ENCODE data around the gene EHMT1.

Gene EHMT1

DNA sequence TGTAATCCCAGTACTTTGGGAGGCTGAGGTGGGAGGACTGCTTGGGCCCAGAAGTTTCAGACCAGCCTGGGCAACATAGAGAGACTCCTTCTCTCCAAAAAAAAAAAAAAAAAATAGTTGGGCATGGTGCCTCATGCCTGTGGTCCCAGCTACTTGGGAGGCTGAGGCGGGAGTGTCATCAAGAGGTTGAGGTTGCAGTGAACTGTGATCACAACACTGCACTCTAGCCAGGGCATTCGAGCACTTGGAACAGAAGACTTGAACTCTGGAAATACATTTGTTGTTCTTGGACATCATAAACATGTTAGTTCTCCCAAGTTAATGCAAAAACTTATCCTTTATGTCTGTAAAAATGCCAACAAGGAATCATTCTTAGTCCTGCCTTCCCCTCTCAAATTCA is 29.6 kb downstream of the EHMT1 start:
- no peak for DNase-seq

DNA sequence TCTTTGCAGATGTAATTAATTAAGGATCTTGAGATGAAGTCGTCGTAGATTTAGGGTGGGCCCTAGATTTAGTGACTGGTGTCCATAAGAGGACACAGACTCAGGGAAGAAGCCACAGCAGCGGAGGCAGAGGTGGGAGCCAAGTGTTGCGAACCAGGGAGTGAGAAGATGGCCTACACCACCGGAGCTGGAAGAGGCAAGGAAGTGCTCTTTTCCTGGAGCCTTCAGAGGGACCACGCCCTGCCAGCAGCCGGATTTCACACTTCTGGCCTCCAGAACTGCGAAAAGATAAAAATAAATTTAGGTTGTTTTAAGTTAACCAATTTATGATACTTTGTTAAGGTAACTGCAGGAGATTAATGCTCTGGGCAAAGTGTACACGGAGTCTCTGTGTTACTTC is 30.7 kb downstream of the EHMT1 start:
- no peak for DNase-seq

DNA sequence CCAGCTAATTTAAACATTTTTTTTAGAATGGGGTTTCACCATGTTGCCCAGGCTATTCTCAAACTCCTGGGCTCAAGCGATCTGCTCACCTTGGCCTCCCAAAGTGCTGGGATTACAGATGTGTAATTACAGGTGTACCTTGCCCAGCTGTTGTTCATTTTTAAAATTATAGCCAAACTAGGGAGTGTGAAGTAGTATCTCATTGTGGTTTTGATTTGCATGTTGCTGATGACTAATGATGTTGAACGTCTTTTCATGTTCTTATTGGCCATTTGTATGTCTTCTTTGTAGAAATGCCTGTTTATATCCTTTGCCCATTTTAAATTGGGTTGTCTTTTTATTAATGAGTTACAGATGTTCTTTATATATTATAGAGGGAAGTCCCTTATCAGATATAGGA is 31.5 kb downstream of the EHMT1 start:
- DNase-seq: no peak

DNA sequence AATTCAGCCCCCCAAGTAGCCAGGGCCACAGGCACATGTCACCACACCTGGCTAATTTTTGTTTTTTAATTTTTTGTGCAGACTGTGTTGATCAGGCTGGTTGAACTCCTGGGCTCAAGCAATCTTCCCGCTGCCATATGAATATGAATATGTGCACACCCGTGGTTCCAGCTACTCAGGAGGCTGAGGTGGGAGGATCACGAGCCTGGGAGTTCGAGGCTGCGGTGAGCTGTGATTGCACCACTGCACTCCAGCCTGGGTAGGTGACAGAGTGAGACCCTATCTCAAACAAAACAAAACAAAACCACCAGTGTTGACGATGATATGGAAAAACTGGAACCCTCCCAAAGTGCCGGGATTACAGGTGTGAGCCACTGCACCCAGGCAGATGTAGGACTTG is 32.0 kb downstream of the EHMT1 start:
- DNase-seq: no peak

DNA sequence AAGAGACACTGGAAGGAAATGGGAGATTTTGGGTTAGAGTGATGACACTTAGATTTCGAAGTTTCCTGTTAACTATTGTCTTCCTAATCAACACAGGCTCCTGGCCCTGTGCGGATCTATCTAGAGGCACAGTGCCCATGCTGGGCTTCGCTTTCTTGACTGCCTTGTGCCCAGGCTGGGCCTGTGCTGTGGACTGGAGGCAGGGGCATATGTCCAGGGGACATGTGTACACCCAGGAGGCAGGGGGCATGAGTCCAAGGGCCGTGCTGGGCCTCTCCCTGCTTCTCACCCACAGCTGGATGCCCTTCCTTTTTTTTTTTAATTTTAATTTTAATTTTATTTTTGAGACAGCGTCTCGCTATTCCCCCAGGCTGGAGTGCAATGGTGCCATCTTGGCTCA is 37.6 kb downstream of the EHMT1 start:
- DNase-seq: no peak

DNA sequence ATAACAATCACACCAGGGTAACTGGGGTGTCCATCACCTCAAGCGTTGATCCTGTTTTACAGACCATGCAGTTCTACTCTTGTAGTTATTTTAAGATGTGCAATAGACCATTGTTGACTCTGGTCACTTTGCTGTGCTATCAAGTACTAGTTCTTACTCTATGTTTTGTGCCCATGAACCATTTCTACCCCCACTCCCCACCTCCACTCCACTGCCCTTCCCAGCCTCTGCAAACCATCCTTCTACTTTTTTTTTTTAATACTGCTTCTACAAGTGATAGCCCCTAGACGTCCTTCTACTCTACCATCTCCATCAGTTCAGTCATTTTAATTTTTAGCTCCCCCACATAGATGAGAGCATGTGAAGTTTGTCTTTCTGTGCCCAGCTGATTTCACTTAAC is 38.8 kb downstream of the EHMT1 start:
- DNase-seq: no peak

DNA sequence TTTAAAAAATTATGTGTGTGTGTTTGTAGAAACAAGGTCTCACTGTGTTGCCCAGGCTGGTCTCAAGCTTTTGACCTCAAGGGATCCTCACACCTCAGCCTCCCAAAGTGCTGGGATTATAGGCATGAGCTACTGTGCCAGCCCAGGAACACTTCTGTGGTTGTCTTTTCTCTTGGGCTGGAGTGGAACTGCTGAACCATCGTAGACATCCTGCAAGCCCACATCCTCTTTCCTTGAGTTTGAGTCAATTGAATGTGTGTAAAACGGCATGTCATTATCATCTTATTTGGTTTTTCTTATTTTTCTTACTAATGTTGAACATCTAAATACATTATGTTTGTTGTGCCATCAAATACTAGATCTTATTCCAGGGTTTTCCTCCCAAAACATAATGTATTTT is 40.0 kb downstream of the EHMT1 start:
- no peak for DNase-seq

DNA sequence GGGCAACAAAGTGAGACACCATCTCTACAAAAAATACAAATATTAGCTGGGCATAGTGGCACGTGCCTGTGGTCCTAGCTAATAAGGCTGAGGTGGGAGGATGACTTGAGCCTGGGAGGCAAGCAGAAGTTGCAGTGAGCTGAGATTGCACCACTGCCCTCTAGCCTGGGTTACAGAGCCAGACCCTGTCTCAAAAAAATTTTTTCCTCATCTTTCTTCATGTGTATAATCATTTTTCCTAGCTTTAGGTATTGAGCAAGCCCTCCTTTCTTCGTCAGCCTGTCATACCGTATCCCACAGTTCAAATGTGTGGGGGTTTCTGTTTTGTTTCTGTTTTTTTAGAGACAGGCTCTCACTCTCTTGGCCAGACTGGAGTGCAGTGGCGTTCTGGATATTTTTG is 41.3 kb downstream of the EHMT1 start:
- no peak for DNase-seq

DNA sequence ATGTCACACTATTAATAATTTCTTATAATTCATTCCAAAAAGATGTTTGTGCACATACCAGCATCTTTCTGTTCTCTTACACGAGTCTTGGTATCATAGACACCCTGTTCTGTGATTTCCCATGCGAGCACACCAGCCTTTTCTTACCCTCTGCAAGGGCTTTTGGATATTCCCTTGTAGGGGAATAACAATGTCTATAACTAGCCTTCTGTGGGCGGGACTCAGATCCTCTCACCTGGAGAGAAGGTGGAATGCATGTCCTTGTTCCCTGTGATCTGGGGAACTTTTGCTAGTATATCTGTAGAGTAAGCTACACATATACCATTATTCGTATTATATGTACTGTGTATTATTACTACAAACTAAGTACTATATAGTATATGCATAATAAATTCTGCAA is 44.8 kb downstream of the EHMT1 start:
- DNase-seq: no peak

DNA sequence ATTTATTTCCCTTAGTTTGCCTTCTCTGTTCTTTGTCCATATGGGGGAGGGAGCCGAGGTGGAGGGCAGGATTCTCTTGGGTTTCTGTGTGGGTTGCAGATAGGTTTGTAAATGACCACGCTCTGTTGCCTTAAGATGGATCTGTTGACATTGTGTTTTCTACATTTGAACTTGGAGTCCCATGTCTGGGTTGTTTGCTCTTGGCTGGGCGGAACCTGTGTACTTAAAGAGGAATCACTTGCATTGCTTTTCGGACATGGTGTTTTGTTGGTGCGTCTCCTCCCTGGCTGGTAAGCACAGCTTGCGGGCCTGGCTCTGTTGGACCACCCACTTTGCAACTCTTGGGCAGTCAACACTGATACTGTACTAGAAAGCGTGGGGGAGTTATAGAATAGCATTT is 45.9 kb downstream of the EHMT1 start:
- no peak for DNase-seq

DNA sequence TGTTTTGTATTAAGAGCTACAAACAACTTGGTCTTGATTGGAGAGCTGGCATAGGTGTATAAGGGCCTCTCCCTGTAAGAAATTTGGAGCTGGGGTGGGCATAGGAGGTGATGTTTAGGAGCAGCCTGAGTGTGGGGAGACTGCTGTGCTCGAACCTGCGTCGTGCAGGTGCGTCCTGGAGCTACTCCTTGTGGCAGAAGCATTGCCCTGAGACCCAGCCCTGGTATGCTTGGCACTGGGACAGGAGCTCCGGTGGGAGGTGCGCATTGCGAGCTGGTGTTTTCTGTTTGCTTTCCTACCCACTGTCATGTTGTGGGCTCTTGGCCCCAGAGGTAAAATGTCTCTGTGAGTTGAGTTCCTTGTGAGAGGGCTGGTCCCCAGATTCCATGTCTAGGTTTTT is 46.4 kb downstream of the EHMT1 start:
- no peak for DNase-seq

DNA sequence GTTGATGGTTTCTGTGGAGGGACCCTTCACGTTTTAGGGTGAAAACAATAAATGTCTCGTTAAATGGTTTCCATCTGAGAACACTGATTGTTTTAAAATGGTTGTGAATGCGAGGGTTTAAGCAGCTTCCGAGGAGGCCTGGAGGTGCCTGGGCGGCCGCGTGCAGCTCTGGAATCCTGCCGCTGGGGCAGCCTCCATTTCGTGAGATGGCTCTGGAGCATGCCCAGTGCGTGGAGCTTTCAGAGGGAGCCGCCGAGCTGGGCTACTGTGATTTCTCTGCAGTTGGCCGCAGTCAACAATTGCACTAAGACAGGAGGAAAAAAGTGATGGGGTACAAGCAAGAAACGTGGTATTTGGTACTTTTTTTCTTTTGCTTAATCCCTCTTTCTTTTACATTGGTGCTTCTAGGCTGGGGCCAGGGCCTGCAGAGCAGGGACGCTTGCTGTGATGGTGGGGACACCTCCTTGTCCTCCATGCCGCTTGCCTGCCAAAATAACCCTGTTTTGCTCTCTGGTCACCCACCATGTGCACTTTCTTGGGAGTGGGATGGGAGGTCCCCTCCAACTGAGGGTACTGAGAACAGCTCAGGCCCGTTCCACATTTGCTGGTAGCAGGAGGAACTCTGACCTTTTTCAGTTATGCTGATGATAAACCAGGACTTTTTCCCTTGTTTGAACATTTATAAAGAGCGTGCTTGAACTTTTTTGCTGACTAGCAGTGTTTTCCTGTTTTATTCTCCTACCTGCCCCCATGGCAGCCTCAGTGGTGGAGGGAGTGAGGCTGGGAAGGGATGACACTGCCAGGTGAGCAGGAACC is 47.1 kb downstream of the EHMT1 start:
- no peak for DNase-seq

DNA sequence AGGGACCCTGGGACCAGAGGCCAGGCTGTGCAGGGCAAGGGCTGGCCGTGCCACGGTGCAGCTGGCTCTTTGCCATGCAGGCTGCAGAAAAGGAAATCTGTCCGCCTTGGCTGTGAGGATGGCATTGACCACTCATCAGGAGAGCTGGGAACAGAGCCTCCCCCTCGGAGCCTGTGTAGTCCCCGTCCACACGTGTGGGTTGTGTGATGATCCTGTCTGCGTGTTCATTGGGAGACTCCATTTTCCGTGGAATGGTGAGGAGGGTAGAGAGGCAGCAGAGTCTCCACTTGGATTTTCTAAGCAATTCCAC is 47.7 kb downstream of the EHMT1 start:
- no peak for DNase-seq

DNA sequence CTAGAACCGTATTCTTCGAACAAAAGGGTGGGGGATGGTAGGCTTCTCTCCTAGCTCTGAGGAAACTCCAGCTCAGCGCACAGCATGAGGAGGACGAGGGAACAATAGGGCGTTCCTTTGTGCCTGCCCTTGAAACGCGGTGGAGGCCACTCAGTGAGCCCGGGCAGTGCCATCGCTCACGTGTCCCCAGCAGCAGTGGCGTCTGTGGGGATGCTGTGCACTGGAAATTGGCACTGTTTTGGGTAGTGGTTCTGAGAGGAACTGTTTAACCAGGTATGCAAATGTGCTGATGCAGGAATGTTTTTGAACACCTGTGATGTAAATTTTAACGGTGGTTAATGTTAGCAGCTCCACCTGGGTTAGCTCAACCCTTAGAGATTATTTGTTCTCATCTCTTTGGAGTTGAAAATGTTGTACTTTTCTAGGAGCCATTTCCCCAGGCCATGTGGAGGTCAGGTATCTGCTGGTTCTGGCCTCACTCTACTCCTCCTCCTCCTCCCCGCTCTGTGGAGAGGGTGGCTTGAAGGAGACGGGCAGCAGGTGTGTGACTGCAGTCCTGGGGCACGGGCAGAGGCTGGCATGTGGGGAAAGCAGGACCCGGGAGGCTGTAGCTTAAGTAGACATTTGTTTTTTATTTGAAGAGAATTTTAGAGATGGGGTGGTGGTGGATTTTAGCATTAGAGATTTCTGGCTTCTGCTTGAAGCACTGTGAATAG is 48.3 kb downstream of the EHMT1 start:
- DNase-seq: no peak

DNA sequence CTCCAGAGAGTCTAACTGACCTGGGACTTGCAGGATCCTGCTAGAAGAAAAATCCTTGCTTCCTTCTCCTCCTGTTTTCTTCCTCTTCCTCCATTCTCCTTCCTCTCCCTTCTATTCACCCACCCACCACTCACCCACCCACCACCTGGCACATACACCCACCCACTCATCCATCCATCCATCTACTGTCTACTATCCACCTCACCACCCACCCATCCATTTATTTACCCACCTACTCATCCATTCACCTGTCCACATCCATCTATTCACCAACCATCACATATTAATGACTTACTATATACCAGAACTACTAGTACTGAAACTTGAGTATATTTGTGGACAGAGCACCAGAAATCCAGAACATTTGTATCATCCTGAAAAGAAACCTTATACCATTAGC is 49.4 kb downstream of the EHMT1 start:
- DNase-seq: no peak

DNA sequence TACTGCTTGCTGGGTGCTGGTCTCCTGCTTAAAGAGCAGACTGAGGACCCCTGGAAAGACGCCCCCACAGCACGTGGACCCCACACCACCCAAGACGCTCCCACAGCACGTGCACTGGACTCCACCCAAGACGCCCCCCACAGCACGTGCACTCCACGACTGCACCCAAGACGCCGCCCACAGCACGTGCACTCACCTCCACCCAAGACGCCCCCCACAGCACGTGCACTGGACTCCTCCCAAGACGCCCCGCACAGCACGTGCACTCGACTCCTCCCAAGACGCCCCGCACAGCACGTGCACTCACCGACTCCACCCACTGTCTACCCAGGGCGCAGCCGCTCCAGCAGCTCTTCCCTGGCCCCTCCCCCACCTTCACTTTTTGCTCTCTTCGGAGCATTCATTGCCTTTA is 50.5 kb downstream of the EHMT1 start:
- DNase-seq: no peak

DNA sequence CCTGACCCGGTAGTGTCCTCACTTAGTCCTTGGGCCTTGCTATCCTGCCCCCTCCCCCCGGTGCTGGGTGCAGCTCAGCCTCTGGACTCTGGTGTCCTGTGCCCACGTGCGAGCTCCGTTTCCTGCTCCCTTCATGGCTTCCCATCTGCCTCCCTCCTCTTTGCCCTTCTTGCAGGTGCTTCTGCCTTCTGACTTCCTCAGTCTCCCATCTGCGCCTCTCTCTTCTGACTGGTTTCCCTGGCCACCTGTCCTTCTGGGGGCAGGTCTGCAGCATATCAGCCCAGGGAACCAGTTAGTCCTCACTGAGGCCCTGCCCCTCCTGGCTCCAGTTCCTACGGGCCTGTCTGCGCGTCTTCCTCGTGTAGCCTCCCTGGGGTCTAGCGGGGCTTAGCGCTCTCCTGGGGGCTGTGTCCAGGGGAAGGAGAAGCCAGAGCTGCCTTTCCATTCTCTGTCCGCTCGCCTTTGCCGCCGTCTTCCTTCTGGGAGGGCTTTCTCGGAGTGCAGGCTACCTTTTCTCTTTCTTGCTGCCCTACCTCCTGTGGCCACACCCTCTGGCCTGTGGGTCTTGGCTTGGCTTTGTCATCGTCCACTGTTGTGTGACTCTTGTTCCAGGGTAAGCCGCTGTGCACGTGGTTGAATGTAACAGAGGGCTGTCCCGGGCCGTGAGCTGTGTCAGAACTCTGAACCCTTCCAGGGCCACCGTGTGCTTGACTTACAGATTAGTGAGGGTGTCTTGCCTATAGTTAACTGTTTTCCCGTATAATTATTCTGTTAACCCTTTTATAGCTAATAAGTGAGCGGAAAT is 51.8 kb downstream of the EHMT1 start:
- no peak for DNase-seq

DNA sequence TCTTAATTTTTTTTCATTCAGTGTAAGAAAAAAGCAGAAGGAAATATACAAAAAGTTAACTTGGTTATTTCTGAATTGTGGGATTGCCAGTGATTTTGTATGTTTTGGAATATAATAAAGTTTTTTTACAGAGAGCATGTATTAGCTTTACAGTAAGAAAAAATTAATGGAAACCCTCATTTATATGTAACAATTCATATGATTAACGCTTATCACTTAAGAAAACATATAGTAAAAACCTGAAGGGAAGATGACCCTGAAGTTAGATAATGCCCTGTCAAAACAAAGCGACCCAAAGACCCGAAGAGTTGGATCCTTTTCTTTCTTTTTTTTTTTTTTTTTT is 52.4 kb downstream of the EHMT1 start:
- no peak for DNase-seq

DNA sequence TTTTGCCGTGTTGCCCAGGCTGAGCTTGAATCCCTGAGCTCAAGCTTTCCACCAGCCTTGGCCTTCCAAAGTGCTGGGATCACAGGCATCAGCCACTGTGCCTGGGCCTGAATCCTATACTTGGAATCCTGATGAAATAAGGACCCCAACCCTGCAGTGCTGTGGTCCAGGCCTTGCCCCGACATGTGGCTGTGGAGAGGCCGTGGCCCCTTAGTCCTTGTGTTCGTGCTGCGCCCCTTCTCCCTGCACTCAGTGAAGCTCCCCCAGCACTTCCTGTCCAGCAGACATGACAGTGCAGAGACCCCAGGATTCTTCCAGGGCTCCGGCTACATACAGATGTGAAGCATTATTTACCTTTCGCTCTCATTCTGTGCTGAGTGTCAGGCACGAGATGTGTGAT is 52.9 kb downstream of the EHMT1 start:
- DNase-seq: no peak

DNA sequence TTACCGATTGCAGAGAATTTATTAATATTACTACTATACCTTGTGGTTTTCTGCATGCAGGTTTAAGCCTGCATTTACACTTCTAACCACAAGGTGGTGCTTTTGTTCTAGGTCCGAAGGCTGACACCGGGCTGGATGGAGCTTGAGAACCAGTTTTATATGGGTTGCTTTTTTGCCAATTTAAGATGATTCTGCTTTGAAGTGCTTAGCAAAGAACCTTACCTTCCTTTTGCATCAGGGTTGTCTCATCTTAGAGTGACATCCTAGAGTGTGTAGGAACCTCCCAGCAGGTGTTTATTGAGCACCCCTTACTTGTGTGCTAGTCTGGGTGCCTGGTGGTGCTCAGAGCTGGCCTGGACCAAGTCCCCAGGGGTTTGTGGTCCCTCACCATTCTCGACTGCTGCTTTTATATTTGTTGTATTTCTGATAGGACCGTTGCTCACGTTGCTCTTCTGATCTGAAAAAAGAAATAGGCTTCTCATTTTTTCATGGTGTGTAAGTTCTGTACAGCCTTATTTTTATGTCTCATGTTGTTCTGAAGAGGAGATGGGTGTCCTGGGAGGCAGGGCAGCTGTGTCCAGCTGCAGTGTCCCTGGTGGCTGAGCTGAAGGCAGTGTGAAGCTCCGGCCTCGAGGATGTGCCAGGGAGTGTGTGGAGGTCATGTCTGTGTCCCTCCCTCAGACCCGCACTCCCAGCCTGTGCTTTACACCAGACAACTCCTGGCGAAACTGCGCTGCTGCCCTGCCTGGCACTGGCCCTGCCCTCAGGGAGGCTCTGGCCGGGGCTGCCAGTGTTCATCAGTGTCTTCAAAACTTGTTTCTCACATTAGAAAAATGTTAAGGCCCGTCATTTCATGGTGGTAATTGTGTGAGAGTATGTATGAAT is 54.3 kb downstream of the EHMT1 start:
- DNase-seq: peak; percentile 63

DNA sequence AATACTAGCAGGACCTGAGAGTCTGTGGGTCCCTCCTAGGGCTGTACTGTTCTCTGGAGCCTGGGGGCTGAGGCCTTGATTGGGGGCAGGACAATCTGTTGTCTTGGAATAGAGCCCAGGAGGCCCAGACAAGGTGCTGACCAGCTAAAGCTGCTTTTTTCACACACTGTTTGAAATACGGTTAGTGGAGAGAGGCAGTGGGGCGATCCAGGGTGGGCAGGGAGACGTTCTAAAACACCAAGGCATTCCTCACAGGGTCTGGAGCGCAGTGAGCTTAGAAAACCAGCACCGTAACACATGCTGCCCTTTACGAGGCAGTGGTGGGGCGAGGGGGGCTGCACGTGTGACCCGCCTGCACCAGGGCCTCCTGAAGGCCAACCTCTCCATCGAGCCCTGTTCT is 55.1 kb downstream of the EHMT1 start:
- no peak for DNase-seq

DNA sequence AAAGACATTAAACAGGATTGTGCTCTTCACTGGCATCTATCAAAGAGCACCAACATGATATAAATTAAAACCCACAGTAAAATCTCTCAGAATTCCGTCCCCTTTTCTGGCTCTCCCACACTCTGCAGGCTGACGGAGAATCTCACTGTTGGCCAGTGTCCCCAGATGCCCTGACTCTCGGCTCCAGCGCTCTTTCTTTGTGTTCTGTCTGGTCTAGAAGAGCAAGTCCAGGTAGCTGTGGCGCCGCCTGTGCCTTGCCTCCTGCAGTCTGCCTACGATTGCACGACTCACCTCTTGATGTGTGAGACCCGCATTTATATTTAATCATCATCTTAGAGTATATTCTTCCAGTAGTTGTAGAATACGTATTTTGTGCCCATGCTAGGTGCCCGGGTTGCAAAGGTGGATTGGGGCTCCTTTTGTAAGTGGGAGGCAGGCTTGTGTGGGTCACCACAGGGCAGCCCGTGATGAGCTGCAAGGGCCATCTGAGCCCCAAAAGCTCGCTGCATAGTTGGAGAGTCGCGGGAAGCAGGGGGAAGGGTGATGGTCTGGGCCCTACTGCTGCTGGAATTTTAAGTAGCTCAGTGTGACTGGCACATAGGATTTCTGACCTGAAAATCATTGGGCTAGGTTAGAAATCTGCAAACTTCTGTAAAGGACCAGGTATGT is 55.6 kb downstream of the EHMT1 start:
- DNase-seq: no peak

DNA sequence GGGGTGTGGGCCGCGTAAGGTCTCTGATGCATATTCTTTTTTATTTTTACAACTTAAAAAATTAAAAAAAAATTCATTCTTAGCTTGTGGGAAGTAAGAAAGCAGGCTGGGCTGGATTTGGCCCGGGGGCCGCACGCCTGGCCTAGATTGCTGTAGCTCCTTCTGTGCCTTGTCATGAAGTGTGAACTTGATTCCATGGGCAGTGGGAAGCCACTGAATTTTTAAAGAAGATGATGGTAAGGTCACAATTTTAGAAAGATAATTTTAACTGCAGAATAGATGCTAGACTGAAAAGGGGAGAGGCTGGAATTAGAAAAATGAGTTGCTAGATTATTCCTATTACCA is 56.1 kb downstream of the EHMT1 start:
- DNase-seq: no peak

Measured in activated CD4-positive, alpha-beta T cell treated with anti-CD3 and anti-CD28 coated beads, Interleukin-2, amount 50 U/mL, for 16 hours (primary cell).